IPS-NIHi11 (cell line): Measurements from ENCODE around the gene ANKRD44.

ENCODE experiments used
- DNase-seq: peaks from one replicate; pipeline ENCODE4 v3.0.0; 2012; ENCODE audit warnings: mixed read lengths, low spot score

Gene ANKRD44

DNA sequence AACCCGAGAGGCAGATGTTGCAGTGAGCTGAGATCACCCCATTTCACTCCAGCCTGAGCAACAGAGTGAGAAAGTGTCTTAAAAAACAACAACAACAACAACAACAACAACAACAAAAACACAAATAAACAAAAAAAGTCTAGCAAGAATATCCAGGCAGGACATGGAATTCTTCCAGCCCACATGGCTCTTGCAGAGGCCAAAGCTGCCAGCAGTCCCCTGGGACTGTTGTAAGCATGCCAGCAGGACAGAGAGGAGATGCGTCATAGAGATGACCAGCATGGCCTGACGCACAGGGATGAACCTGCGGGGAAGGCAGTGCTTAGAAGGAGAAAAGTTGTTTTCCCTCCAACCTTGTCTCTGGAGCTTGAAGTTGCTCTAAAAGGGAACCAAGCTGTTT lies 201.8 kb downstream of the ANKRD44 start:
- no peak for DNase-seq

DNA sequence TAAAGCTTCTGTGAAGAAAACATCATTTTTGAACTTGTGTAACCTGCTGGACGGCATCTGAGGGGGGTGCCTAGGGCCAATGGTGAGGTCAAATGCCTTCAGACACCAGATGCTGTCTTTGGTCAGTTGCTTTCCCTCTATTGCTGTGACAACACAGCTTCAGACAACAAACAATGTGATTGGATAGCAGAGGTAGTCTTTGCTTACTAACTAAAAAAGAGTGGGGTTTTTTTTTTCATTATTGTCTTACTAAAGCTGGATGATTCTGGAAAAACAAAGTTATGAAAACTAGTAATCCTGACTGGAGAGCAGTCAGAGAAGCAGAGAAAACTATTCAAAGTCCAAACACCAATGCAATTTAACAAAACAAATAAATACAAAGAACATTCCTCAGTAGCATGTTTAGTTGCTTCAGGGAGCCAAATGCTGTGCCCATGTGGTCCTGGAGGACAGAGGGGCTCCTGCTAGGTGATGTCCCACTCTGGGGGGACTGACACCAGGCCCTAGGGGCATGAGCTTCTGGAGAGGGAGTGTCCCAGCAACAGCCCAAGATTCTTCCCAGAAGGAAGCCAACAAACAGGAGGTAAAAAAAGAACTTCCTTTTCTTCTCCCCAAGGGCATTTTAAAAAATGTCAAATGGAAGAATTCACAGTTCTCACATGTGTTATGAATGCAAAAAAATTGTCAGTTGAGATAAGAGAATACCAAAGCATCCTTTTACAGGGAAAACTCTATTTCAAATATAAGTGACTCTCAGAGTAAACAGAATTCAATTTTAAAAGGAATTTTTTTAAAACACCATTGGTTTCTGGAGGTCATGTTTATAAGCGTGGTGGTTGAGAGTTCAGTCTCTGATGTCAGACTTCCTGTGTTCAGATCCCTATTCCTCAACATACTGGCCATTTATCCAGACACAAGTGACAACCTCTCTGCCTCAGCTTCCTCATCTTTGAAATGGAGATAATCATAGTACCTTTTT lies 203.0 kb downstream of the ANKRD44 start:
- peak; percentile 33 for DNase-seq

DNA sequence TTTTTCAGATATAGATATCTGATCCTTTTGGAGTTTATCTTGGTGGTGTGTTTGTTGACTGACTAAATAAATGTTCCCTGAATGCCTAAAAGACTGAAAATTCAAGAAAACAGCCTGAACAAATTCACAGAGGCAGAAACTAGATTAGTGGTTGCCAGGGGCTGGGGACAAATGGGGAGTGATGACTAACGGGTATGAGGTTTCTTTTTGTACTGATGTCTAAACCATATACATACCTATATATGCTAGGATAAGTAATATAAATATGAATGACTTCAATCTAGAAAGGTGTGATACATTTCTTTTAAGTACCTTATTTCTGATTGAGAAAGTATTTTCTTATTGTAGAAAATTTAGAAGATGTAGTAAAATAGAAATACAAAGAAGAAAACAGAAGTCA lies 207.2 kb downstream of the ANKRD44 start:
- DNase-seq = no peak

DNA sequence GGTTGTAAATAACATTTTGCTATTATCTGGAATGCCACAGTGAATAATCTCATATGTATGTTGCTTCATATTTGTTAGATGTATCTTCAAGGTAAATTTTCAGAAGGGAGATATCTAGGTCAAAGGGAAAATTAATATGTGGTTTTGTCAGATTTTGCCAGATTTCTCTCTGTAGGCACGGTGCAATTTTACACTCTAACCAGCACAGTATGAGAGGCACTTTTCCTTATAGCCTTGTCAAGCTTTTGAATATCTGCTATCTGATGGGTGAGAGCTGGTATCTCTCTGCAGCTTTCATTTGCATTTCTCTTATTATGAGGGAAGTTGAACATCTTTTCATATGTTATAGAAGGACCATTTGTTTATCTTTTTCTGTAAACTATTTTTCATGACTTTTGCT lies 208.3 kb downstream of the ANKRD44 start:
- no peak for DNase-seq

DNA sequence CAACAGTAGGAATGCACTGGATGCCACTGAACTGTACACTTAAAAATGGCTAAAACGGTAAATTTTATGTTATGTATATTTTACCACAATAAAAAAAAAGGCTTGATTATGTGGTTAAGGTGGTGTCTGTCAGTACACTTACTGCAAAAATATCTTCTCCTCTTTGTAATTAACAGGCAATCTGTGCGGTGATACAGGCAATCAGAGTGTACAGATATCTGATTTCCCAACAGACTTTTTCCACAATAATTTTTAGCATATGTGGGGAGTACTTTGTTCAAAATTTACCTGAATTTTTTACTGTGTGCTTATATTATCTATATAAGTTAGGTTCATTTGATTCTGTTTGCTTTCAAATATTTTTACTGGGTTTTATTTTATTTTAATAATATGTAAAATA lies 209.1 kb downstream of the ANKRD44 start:
- DNase-seq = no peak

DNA sequence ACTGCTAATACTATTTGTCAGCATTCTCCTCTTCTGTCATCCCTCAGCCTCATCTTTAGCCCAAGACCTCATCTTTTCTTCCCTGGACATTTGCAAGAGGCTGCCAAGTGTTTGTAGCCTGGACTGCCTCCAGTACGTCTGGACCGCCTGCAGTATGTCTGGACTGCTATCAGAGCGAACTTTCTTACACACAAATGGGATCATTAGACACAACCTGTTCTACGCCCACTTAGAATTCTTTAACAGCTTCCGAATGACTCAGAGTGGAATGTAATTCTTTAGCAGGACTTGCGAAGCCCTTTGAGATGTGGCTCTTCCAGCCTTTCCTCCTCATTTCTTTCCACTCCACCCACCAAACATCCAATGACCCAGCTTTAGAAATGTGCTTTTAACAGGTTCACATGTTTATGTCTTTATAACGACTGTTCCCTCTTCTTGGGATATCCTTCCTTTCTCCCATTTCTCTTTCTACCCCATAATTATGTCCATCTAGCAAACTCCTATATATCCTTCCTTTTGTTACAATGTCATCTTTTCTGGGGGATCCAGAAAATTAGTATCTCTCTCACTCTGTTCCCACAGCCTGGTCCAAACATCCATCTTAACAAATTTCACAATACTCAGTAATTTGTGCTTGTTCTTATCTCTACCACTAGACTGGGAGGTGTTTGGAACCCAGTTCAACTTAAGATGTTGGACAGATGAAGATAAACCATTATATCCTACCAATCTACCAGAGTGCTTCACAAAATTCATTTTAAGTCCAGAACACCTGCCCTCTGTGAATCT lies 212.8 kb downstream of the ANKRD44 start:
- peak; percentile 26 for DNase-seq

DNA sequence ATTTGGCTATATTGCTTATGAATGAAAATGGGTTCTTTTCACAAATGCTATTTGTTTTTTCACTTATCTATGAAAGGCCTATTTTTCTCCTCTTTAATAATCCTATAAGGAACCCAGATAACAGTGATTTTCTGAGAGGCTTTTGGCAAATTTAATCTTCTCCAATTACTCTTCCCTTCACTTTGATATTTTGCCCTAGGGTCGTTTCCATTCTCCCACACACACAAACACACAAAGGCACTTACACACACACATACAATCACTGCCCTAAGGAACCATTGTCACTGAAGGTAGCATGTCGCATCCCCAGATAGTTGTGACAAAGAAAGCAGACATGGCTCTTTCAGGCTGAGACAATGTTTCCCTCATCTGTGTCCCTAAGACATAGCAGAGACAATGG lies 213.9 kb downstream of the ANKRD44 start:
- DNase-seq = no peak

DNA sequence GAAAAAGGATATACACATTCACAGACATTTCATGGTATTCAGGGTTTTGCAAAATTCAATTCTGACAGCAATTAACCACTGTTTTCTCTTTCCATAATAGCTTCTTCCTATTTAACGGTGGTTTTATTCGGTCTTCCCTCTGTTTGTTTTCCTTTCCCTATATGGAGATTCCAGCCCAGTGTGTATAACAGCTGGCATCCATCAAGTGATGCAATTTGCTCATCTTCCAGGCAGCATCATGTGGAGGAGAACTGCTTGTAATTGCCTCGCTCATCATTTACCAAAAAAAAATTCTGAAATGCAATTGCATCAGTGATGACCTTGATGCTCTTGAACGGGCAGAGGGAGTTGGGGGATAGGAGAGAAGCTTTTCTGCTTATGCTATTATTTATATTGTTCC lies 218.1 kb downstream of the ANKRD44 start:
- no peak for DNase-seq

DNA sequence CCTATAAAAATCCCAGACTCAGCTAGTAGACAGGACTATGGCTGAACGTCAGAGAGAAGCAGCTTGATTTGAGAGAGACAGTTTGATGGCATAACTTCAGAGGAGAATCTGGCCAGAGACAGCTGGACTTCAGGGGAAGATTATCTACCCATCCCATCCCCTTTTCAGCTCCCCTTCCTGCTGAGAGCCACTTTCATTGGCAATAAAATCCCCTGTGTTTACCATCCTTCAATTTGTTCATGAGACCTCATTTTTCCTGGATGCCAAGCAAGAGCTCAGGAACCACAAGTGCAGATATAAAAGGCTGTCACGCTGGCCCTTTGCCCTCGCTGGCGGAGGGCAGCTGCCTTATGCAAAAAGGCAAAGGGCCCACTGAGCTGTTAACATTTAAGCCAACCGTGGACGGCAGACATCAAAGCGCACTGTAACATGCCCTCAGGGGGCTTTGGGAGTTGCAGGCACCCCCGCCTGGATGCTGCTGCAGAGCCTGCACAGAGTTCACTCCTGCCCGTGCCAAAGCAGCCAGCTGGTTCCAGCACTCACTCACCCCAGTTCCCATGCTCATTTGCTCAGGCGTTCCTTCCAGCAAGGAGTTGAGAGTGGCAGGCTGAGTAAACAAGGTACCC lies 219.7 kb downstream of the ANKRD44 start:
- DNase-seq = no peak

DNA sequence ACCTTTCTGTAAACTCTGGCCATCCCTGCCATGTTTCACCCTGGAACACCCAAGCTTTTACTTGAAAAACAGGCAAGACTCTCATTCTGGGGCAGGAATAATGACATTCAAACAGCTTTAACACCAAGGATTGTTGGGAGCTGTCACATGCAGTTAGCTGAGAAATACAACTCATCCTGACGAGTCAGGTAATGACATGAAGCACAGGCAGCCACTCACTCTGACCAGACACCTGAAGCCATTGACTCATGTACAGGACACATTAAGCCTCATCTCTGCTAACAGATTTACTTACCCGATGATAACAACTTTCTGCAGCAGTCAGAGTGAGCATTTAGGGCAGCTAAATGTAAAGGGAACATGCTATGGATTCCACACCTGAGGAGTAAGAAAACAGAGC lies 220.9 kb downstream of the ANKRD44 start:
- no peak for DNase-seq

DNA sequence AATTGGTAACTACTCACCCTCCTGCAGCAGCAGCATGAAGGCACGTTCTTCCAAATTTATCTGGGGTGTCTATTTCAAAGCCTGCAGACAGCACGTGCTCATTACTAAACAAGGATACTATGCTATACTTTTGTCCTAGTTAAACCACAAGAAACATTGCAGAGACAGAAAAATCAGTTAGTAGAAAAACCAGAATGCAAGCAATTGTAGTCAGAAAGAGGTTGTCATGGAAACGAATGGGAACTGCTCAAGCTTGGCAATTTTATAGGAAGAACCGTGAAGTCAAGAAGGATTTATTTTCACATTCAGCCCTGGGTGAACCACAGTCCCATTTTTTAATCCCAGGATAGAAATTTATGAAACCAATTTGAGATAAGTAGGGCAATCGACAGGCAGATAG lies 221.9 kb downstream of the ANKRD44 start:
- DNase-seq = no peak

DNA sequence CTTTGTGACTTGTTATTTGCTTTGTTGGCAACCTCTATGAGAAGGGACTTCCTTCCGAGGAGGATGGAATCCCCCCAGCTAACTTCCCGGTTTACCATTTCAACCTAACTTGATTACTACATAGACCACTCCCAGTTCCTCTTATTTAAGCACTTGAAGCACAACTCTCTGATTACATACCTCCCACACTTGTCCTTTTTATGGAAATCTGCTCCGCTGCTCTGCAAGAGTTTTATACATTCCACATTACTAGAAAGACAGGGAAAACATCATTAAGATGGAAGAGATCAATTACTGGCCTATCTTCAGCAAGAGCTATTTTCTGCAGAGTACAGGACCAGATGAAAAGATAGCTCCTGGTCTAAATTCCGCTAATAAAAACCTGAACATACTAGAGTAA lies 224.1 kb downstream of the ANKRD44 start:
- DNase-seq = no peak

DNA sequence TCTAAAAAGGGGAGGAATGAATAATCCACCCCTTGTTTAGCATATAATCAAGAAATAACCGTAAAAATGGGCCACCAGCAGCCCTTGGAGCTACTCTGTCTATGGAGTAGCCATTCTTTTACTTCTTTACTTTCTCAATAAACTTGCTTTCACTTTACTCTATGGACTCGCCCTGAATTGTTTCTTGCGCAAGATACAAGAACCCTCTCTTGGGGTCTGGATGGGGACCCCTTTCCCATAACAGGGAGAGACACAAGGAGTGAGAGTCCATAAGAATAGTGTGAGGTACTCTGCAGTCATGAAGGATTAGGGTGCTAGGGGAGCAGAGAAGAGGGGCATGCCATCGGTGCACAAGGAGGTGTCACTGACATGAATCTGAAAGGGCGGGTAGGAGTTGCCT lies 224.9 kb downstream of the ANKRD44 start:
- no peak for DNase-seq

DNA sequence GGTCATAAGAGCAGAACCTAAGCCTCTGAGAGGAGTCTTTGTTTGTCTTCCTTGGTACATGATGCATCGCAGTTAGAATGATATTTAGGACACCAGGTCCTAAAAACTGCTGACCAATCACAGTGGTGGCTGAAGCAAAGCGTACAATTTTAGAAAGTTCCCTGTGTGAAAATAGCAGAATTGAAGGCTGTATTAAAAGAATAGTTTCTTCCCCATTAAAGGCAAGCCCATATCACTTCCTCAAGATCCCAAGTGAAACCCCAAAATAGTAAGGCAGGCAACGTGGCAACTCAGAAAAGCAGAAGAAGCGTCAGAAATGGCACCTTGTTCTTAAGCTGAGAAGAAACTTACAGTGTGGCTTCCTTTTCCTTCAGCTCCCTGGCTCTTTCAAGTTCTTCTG lies 229.3 kb downstream of the ANKRD44 start:
- no peak for DNase-seq

DNA sequence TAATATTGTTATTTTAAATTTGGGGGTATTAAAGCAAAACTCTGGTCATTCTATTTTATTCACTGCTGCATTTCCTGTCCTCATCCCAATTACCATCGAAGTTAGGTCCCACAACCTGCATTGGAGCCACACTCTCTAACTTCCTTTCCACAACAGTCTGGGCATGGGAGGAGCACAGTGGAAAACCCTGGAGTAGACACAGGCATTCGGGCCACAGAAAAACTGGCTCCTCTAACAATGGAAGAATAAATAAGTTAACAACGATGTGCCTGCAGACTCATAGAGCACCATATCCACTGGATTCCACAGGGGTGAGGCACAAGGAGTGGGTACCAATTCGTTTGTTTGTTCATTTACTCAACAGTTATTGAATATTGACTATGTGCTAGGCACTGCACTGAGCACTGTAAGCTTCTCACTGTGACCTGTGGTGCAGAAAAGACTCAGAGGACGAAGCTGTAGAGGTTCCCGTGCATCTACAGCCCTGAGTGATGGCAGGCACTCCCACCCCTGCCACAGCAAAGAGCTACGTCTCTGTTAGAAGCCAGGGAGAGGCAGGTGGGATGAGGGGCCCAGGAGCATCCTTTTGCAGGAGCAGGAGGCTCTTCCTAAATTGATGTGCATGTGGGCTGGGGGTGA lies 229.9 kb downstream of the ANKRD44 start:
- DNase-seq = no peak

DNA sequence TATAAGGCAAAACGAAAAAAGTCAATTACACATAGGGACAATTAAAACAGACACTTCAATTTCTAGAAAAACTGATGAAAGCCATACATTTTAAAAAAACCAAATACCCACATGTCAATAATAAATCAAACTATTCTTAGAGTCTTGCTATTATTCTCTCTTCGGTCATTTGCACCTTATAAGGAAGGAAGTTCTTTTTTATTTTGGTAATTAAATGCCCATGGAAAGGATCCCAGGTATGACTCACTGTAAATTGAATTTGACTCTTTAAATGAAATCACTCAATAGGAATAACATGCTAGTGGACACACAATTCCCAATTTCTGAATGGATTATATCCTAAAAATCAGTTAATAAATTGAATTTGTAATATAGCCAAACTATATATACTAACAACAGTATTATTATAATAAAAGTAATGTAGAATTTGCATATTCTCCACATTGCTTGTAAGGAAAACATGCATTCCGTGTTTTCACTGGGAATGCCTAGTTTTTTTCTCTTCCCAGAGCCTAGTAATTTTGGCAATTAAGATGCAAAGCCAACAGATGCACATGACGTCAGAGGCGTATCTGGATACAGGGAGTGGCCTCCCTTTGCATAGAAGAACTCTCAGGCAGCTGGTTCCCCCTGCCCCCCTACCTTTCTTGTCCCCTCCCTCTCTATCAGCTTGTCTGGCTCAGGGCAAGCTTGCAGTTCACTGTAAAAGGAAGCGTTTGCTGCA lies 230.6 kb downstream of the ANKRD44 start:
- DNase-seq = no peak

DNA sequence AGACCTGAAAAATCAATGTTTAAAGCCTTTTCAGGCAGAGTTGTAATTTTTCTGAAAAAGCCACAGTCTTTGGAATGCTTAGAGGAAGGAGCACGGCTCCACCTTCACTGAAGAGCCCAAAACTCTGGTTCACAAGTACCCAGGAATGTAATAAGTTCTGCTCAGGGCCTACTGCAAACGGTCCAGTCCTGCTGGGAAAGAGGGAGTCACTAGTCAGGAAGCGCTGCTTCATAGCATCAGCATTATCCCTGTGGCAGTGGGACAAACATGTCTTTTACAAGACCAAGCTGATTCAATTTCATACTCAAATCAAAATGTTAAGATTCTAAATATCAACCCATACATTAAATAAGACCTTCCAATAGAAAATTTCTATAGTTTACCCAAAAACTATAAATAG lies 231.2 kb downstream of the ANKRD44 start:
- no peak for DNase-seq

DNA sequence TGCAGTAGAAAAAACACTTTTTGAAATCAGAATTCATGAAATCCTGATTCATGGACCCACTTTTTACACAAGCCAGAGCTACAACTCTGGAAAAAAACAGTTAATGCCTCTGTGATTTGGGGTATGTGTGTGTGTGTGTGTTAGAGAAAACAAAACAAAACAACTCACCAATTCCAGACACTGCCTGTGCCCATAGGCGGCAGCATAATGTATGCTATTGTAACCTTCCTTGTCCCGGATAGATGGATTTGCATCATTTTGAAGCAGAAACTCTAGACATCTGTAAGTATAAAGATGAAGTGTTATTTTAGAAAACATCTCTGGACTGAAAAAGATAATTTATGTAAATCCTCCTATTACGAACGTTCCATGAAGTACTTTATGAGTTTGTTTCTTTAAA lies 232.0 kb downstream of the ANKRD44 start:
- no peak for DNase-seq

DNA sequence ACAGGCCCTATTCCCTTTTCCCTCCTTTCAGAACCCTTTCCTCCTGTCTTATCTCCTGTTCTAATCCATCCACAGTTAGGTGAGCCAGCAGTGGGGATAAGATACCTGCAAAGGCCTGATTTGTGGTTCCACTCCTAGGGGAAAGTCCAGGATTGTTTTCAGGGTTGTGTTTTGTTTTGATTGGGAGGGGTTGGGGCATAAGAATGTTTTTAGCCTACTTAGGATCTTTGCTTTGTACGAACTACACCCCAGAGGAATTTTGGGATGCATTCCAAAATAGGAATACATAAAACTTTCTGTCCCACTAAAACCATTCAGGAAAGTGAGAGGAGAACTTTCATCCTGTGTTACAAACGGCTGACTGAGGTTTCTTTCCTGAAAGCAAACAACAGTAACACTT lies 233.2 kb downstream of the ANKRD44 start:
- no peak for DNase-seq

DNA sequence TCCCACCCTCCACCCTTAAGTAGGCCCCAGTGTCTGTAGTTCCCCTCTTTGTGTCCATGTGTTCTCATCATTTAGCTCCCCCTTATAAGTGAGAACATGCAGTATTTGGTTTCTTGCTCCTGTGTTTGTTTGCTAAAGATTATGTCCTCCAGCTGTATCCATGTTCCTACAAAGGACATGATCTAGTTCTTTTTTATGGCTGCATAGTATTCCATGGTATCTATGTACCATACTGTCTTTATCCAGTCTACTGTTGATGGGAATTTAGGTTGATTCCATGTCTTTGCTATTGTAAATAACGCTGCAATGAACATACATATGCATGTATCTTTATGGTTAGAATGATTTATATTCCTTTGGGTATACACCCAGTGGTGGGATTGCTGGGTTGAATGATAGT lies 233.9 kb downstream of the ANKRD44 start:
- no peak for DNase-seq

DNA sequence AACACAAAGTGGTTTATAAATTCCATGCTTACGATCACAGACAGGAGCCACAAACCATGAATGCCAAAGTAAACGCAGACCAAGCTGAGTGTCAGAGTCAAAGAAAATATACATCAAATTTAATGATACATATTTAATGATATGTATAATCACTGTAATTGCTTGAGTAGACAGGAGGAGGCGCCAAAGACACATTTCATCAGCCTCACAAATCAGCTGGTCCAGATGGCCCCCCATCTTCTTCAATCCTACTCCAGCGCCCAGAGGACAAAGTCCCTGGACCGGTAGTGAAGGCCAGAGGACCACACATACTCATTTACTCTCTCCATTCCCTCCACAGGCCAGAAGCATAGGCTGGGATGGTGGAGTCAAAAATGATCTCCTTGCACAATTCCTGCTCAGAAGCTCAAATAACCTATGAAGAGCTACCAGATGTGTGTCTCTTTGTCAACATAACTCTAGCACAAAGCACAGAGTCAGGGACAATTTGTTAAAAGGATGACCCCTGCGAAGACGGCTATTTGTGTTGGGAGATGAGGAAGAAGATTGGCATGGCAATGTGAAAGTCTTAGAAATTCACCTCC lies 234.7 kb downstream of the ANKRD44 start:
- DNase-seq = peak; percentile 29
